ENCODE measurements around the gene BPIFB1.

DNA sequence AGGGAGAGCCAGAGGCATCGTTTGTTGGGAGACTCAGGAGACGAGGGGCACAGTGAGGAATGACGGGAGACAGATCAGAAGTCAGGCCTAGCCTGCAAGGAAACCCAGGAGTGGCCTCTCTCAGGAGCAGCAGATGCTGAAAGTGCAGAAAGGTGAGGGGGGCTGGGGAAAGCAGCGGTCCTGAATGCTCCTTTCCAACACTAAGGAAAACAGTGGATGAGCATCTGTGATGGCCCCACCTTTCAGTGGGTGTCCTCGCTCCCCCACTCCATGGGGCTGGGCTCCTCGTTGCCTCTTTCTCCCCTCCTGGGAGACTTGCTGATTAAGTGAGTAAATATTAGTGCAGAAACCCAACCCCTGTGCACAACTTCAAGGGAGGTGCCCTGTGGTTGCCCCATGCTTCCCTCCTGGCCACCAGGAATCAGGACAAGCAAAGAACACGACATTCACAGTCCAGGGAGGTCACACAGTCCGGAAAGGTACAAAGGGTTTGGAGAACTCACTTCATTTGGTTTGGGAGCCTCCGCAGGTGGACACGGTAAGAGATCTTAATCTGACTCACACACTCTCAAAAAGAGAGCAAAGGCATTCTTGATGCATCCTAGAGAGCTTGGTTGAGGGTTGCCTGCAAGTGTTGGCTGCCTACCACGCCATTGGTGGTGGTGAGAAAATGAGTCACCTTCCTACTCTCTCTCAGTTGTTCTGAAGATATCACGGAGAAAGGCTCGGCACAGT is 9.7 kb upstream of the BPIFB1 start:
- TF ChIP-seq ZNF274 (IDR thresholded peaks at IDR 0.05; ENCODE audit: low read depth, low read length): no peak
- TF ChIP-seq YY1 (IDR thresholded peaks at IDR 0.05; ENCODE audit: insufficient read depth, insufficient read length): no peak
